ENCODE measurements around the gene GLI3.
A peak's percentile ranks its signal among the peaks of the same experiment; 100 is the strongest.

Gene GLI3

GRCh38 chr7:42247301-42247700 is 10.3 kb upstream of the GLI3 start:
- TF ChIP-seq ZNF274 (IDR thresholded peaks at IDR 0.05; ENCODE audit: low read depth, low read length) (no peak), SUZ12 (IDR thresholded peaks at IDR 0.05; ENCODE audit: extremely low read depth, insufficient read depth, insufficient read length) (no peak)
- Histone ChIP-seq H3K9me3 (ENCODE audit: insufficient read depth, low read length) (peaks cover 14% of the 10 kb centered on the region; the same call in 1 of the 2 replicates), H3K9ac (ENCODE audit: insufficient read length, low read depth) (no peak overlapping the region), H3K4me1 (ENCODE audit: insufficient read depth, insufficient read length) (peaks cover 3% of the 10 kb centered on the region), H3K27me3 (ENCODE audit: insufficient read depth, insufficient read length) (no peaks in the 10 kb centered on the region), H3K4me3 (ENCODE audit: insufficient read length, low read depth) (no peak overlapping the region), H3K36me3 (ENCODE audit: insufficient read depth, insufficient read length, low read length) (no peaks in the 10 kb centered on the region)
- no peak for DNase-seq (ENCODE audit: low read depth, low spot score)

DNA sequence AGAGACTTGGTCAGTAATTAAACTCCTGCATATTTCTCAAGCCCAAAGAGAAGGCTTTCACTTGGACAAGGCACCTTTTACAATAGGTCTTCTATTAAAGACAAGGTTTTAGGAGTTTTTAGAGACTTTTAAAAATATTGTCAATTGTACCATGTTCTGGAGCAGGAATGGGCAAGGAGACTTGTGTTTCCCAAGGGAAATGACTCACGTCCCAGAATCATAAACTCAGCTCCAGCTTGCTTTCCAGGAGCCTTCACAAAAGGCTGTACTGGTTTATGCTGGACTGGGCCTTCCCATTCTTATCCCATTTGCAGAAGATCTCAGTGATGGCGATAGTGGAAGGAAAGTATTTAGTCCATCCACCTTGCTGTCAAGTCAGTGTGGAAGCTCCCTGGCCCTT is 7.8 kb upstream of the GLI3 start:
- no peak overlapping the region for H3K9ac ChIP-seq (ENCODE audit: insufficient read length, low read depth)
- no peak overlapping the region for H3K4me3 ChIP-seq (ENCODE audit: insufficient read length, low read depth)
- no peak for DNase-seq (ENCODE audit: low read depth, low spot score)
- peaks cover 3% of the 10 kb centered on the region for H3K4me1 ChIP-seq (ENCODE audit: insufficient read depth, insufficient read length)
- H3K27me3 ChIP-seq (ENCODE audit: insufficient read depth, insufficient read length) = peaks cover 8% of the 10 kb centered on the region
- no peaks in the 10 kb centered on the region for H3K36me3 ChIP-seq (ENCODE audit: insufficient read depth, insufficient read length, low read length)
- no peaks in the 10 kb centered on the region for H3K9me3 ChIP-seq (ENCODE audit: insufficient read depth, low read length)
- TF ChIP-seq SUZ12 (IDR thresholded peaks at IDR 0.05; ENCODE audit: extremely low read depth, insufficient read depth, insufficient read length) (no peak), YY1 (IDR thresholded peaks at IDR 0.05; ENCODE audit: insufficient read depth, insufficient read length) (no peak), ZNF274 (IDR thresholded peaks at IDR 0.05; ENCODE audit: low read depth, low read length) (no peak)

DNA sequence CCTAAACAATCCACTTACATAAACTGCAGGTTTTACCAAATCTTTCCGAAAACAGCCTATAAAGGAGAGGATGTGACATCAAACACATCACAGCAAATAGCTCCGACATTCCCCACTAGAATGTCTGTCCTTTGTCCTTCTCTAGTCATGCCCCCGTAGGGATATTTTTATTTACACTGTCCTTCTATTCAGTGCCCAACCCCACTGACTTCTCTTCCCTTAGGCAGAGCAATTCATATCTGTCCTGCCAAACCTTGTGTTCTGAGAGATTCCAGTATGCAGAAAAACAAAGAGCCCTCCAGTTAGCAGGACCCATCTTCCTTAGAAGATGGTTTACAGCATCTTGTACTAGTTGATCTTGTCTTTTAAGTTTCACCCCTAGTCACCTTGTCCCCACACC is 5.4 kb upstream of the GLI3 start:
- Histone ChIP-seq H3K36me3 (ENCODE audit: insufficient read depth, insufficient read length, low read length) (no peaks in the 10 kb centered on the region), H3K27me3 (ENCODE audit: insufficient read depth, insufficient read length) (peaks cover 8% of the 10 kb centered on the region), H3K4me3 (ENCODE audit: insufficient read length, low read depth) (no peak overlapping the region), H3K4me1 (ENCODE audit: insufficient read depth, insufficient read length) (peaks cover under 1% of the 10 kb centered on the region), H3K9ac (ENCODE audit: insufficient read length, low read depth) (no peak overlapping the region), H3K9me3 (ENCODE audit: insufficient read depth, low read length) (no peaks in the 10 kb centered on the region)
- TF ChIP-seq ZNF274 (IDR thresholded peaks at IDR 0.05; ENCODE audit: low read depth, low read length) = no peak
- TF ChIP-seq YY1 (IDR thresholded peaks at IDR 0.05; ENCODE audit: insufficient read depth, insufficient read length) = no peak
- TF ChIP-seq SUZ12 (IDR thresholded peaks at IDR 0.05; ENCODE audit: extremely low read depth, insufficient read depth, insufficient read length) = no peak
- DNase-seq (ENCODE audit: low read depth, low spot score) = no peak

DNA sequence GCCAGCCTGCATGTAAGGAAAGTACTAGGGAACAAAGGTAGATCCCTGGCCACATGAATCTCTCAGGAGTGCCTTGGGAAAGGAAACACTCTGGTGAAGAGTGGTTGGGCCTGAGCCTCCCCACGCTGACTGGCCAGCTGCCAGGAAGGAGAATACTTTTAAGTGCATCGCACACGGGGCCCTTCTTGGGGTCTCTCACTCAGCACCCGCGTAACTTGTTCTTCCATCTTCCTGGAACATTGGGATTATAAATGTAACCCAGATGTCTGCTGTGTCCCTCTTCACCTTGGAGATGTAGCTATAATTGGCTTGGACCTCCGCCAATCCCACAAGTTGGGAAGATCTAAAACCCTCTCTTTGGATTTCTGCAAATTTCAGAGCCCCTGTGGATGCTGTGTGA is 4.4 kb upstream of the GLI3 start:
- Histone ChIP-seq H3K4me1 (ENCODE audit: insufficient read depth, insufficient read length) (no peaks in the 10 kb centered on the region), H3K9ac (ENCODE audit: insufficient read length, low read depth) (no peak overlapping the region), H3K9me3 (ENCODE audit: insufficient read depth, low read length) (no peaks in the 10 kb centered on the region), H3K27me3 (ENCODE audit: insufficient read depth, insufficient read length) (peaks cover 8% of the 10 kb centered on the region), H3K4me3 (ENCODE audit: insufficient read length, low read depth) (no peak overlapping the region), H3K36me3 (ENCODE audit: insufficient read depth, insufficient read length, low read length) (no peaks in the 10 kb centered on the region)
- TF ChIP-seq ZNF274 (IDR thresholded peaks at IDR 0.05; ENCODE audit: low read depth, low read length) (no peak), YY1 (IDR thresholded peaks at IDR 0.05; ENCODE audit: insufficient read depth, insufficient read length) (no peak), SUZ12 (IDR thresholded peaks at IDR 0.05; ENCODE audit: extremely low read depth, insufficient read depth, insufficient read length) (no peak)
- DNase-seq (ENCODE audit: low read depth, low spot score) = no peak

- Histone ChIP-seq H3K27me3 (ENCODE audit: insufficient read depth, insufficient read length) (peaks cover 8% of the 10 kb centered on the region), H3K9ac (ENCODE audit: insufficient read length, low read depth) (no peak overlapping the region), H3K4me3 (ENCODE audit: insufficient read length, low read depth) (no peak overlapping the region), H3K4me1 (ENCODE audit: insufficient read depth, insufficient read length) (no peaks in the 10 kb centered on the region), H3K36me3 (ENCODE audit: insufficient read depth, insufficient read length, low read length) (no peaks in the 10 kb centered on the region), H3K9me3 (ENCODE audit: insufficient read depth, low read length) (no peaks in the 10 kb centered on the region)
- no peak for DNase-seq (ENCODE audit: low read depth, low spot score)
- TF ChIP-seq YY1 (IDR thresholded peaks at IDR 0.05; ENCODE audit: insufficient read depth, insufficient read length) (no peak), ZNF274 (IDR thresholded peaks at IDR 0.05; ENCODE audit: low read depth, low read length) (no peak), SUZ12 (IDR thresholded peaks at IDR 0.05; ENCODE audit: extremely low read depth, insufficient read depth, insufficient read length) (no peak)
Observed at GRCh38 chr7:42240416-42240815, 3.4 kb upstream of the GLI3 start.

DNA sequence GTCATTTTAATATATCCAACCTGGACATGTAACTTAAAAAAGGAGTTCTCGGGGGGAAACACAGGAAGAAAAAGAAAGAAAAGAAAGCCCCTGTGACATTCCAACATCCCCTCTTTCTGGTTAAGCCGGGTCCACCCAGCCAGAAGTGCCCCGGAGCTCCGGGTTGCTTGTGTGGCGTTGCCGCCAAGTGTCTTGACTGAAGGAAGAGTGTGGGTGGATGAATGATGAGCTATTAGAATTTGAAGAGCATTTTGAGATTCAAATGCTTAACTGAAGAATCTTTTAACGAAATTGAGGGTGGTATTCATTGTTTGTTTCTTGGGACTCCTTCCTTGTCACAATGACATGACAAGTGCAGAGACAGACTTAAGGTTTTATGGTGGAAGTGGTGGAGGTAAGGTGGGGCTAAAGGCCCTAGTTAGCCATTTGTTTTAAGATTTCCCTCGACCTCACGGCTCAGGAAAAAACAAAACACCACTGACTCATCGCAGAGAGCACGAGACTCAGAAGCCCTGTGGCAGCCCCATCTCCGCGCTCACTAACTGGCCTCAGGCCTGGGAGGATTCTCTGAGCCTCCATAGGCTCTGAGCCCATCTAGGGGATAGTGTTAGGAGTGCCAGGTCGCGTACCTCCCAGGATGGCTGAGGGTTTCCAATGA is 1.8 kb upstream of the GLI3 start:
- DNase-seq (ENCODE audit: low read depth, low spot score) = no peak
- Histone ChIP-seq H3K9me3 (ENCODE audit: insufficient read depth, low read length) (no peaks in the 10 kb centered on the region), H3K4me3 (ENCODE audit: insufficient read length, low read depth) (peak overlapping the region; percentile 58), H3K4me1 (ENCODE audit: insufficient read depth, insufficient read length) (no peaks in the 10 kb centered on the region), H3K27me3 (ENCODE audit: insufficient read depth, insufficient read length) (peaks cover 8% of the 10 kb centered on the region), H3K36me3 (ENCODE audit: insufficient read depth, insufficient read length, low read length) (no peaks in the 10 kb centered on the region), H3K9ac (ENCODE audit: insufficient read length, low read depth) (peak overlapping the region; percentile 82)
- no peak for TF ChIP-seq ZNF274 (IDR thresholded peaks at IDR 0.05; ENCODE audit: low read depth, low read length)
- TF ChIP-seq YY1 (IDR thresholded peaks at IDR 0.05; ENCODE audit: insufficient read depth, insufficient read length) = no peak
- TF ChIP-seq SUZ12 (IDR thresholded peaks at IDR 0.05; ENCODE audit: extremely low read depth, insufficient read depth, insufficient read length) = no peak

DNA sequence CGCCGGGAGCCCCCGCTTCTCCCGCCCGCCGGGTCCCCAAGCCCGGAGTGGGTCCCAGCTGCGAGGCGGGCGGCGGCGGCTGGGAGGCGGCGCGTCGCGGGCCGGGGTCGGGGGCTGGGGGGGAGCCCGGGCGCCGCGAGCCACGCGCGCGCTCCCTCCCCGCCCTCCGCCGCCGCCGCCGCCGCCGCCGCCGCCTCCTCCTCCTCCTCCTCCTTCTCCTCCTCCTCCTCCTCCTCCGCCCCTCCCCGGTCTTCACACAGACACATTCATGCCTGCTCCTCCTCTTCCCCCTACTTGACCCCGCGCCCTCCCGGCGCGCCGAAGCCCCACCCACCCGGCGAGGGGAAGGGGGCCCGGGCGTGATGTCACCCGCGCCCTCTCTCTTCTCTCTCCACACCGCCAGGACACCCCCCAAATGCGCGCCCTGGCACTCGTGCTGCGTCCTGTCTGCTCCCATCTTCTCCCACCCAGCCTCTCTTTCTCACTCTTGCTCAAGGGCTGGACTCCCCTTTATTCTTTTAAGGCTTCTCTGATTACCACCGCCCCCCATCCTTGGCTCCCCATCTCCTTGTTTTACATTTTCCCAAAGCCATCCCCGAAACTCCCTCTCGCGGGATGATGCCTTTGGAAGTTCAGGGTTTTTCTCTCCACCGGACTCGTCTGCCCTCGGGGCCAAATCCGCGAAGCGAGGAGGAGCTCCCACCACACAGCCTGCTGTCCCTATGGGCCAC is 967 bp upstream of the GLI3 start:
- H3K4me3 ChIP-seq (ENCODE audit: insufficient read length, low read depth) = peak overlapping the region; percentile 87
- peak overlapping the region; percentile 90 for H3K9ac ChIP-seq (ENCODE audit: insufficient read length, low read depth)
- no peaks in the 10 kb centered on the region for H3K4me1 ChIP-seq (ENCODE audit: insufficient read depth, insufficient read length)
- no peaks in the 10 kb centered on the region for H3K9me3 ChIP-seq (ENCODE audit: insufficient read depth, low read length)
- TF ChIP-seq ZNF274 (IDR thresholded peaks at IDR 0.05; ENCODE audit: low read depth, low read length) = no peak
- TF ChIP-seq SUZ12 (IDR thresholded peaks at IDR 0.05; ENCODE audit: extremely low read depth, insufficient read depth, insufficient read length) = no peak
- no peak for TF ChIP-seq YY1 (IDR thresholded peaks at IDR 0.05; ENCODE audit: insufficient read depth, insufficient read length)
- H3K36me3 ChIP-seq (ENCODE audit: insufficient read depth, insufficient read length, low read length) = no peaks in the 10 kb centered on the region
- peaks cover 8% of the 10 kb centered on the region for H3K27me3 ChIP-seq (ENCODE audit: insufficient read depth, insufficient read length)
- DNase-seq (ENCODE audit: low read depth, low spot score) = peak; percentile 68
